Measurements from ENCODE around the gene C12orf75.
"Not testable (repeated sequence)": the region's sequence is repeated elsewhere in the genome, so short reads cannot be mapped to it uniquely, and the experiment has no call there.

C12orf75 gene

GRCh38 chr12:105301696-105302095, 28.8 kb upstream of the C12orf75 start:
- H3K36me3 ChIP-seq (ENCODE audit: control insufficient read depth in 2 of 2, insufficient read depth in 1 of 2, low read length in 2 of 2) = no peaks in the 10 kb centered on the region
- ChIA-PET POLR2A (no interaction called here), CTCF (interaction anchor here (0.6 to 1.2 kb wide), 2 partner anchors 14 to 439 kb away, joined by 3 to 4 read pairs; no protein-coding TSS in a partner anchor)
- no peak overlapping the region for H3K4me3 ChIP-seq (ENCODE audit: low read depth, low read length)
- TF ChIP-seq, protein P1, sequence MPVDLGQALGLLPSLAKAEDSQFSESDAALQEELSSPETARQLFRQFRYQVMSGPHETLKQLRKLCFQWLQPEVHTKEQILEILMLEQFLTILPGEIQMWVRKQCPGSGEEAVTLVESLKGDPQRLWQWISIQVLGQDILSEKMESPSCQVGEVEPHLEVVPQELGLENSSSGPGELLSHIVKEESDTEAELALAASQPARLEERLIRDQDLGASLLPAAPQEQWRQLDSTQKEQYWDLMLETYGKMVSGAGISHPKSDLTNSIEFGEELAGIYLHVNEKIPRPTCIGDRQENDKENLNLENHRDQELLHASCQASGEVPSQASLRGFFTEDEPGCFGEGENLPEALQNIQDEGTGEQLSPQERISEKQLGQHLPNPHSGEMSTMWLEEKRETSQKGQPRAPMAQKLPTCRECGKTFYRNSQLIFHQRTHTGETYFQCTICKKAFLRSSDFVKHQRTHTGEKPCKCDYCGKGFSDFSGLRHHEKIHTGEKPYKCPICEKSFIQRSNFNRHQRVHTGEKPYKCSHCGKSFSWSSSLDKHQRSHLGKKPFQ (tag by site-specific recombination; IDR thresholded peaks at IDR 0.05) = no peak
- TF ChIP-seq ZBTB8A (tag by site-specific recombination; IDR thresholded peaks at IDR 0.05) (0 out of 2 replicates have a peak, but pooled peaks have one; percentile 28), ZNF623 (tag by site-specific recombination; IDR thresholded peaks at IDR 0.05) (no peak), ZNF629 (tag by site-specific recombination; IDR thresholded peaks at IDR 0.05) (peak; percentile 43; the same call in 1 of the 2 replicates), ZNF580 (tag by site-specific recombination; IDR thresholded peaks at IDR 0.05) (no peak), ZNF843 (tag by site-specific recombination; IDR thresholded peaks at IDR 0.05) (peak; percentile 44; the same call in 1 of the 2 replicates)
- no peaks in the 10 kb centered on the region for H3K4me1 ChIP-seq (ENCODE audit: control insufficient read depth, insufficient read depth, low read length)
- H3K9me3 ChIP-seq (ENCODE audit: control insufficient read depth, insufficient read depth, low read depth, low read length) = no peaks in the 10 kb centered on the region
- H3K27ac ChIP-seq (ENCODE audit: extremely low read depth, low read depth, low read length) = no peak overlapping the region

DNA sequence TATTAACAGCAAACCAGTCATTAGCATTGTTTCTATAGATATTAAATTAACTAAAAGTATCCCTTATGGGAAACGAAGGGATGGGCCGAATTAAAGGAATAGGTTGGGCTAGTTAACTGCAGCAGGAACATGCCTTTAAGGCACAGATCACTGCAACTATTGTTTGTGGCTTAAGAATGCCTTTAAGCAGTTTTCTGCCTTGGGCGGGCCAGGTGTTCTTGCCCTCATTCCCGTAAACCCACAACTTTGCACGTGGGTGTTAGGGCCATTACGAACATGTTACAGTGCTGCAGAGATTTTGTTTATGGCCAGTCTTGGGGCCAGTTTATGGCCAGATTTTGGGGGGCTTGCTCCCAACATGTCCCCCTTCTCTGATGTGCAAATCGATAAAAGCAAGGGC, 27.5 kb upstream of the C12orf75 start:
- H3K4me1 ChIP-seq (ENCODE audit: control insufficient read depth, insufficient read depth, low read length); H3K9me3 ChIP-seq (ENCODE audit: control insufficient read depth, insufficient read depth, low read depth, low read length); CTCF ChIA-PET; H3K4me3 ChIP-seq (ENCODE audit: low read depth, low read length); H3K36me3 ChIP-seq (ENCODE audit: control insufficient read depth in 2 of 2, insufficient read depth in 1 of 2, low read length in 2 of 2); POLR2A ChIA-PET; H3K27ac ChIP-seq (ENCODE audit: extremely low read depth, low read depth, low read length): not testable (repeated sequence)

GRCh38 chr12:105304626-105305025, 25.9 kb upstream of the C12orf75 start:
- H3K4me1 ChIP-seq (ENCODE audit: control insufficient read depth, insufficient read depth, low read length); H3K27ac ChIP-seq (ENCODE audit: extremely low read depth, low read depth, low read length); POLR2A ChIA-PET; H3K9me3 ChIP-seq (ENCODE audit: control insufficient read depth, insufficient read depth, low read depth, low read length); CTCF ChIA-PET; H3K36me3 ChIP-seq (ENCODE audit: control insufficient read depth in 2 of 2, insufficient read depth in 1 of 2, low read length in 2 of 2); H3K4me3 ChIP-seq (ENCODE audit: low read depth, low read length): not testable (repeated sequence)

GRCh38 chr12:105307601-105308314, 22.7 kb upstream of the C12orf75 start:
- POLR2A ChIA-PET; H3K9me3 ChIP-seq (ENCODE audit: control insufficient read depth, insufficient read depth, low read depth, low read length); H3K4me3 ChIP-seq (ENCODE audit: low read depth, low read length); H3K27ac ChIP-seq (ENCODE audit: extremely low read depth, low read depth, low read length); CTCF ChIA-PET; H3K36me3 ChIP-seq (ENCODE audit: control insufficient read depth in 2 of 2, insufficient read depth in 1 of 2, low read length in 2 of 2); H3K4me1 ChIP-seq (ENCODE audit: control insufficient read depth, insufficient read depth, low read length): not testable (repeated sequence)

- POLR2A ChIA-PET; H3K4me3 ChIP-seq (ENCODE audit: low read depth, low read length); H3K4me1 ChIP-seq (ENCODE audit: control insufficient read depth, insufficient read depth, low read length); H3K9me3 ChIP-seq (ENCODE audit: control insufficient read depth, insufficient read depth, low read depth, low read length); CTCF ChIA-PET; H3K27ac ChIP-seq (ENCODE audit: extremely low read depth, low read depth, low read length); H3K36me3 ChIP-seq (ENCODE audit: control insufficient read depth in 2 of 2, insufficient read depth in 1 of 2, low read length in 2 of 2): not testable (repeated sequence)
Observed at GRCh38 chr12:105308839-105309238, 21.7 kb upstream of the C12orf75 start.

DNA sequence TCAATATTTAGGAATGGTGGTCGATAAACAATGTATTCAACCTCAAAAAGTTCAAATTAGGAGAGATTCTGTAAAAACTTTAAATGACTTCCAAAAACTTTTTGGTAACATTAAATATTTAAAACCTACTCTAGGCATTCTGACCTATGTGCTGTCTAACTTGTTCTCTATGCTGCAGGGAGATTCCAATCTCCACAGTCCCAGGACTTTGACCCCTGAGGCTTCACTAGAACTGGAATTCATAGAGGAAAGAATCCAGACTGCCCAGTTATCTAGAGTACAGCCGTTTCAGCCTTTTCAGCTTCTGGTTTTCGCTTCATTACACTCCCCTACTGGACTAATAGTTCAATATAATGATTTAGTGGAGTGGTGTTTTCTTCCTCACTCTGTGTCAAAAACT, 21.1 kb upstream of the C12orf75 start:
- H3K9me3 ChIP-seq (ENCODE audit: control insufficient read depth, insufficient read depth, low read depth, low read length); POLR2A ChIA-PET; H3K27ac ChIP-seq (ENCODE audit: extremely low read depth, low read depth, low read length); CTCF ChIA-PET; H3K36me3 ChIP-seq (ENCODE audit: control insufficient read depth in 2 of 2, insufficient read depth in 1 of 2, low read length in 2 of 2); H3K4me3 ChIP-seq (ENCODE audit: low read depth, low read length); H3K4me1 ChIP-seq (ENCODE audit: control insufficient read depth, insufficient read depth, low read length): not testable (repeated sequence)

GRCh38 chr12:105310476-105311085, 19.9 kb upstream of the C12orf75 start:
- POLR2A ChIA-PET; CTCF ChIA-PET; H3K27ac ChIP-seq (ENCODE audit: extremely low read depth, low read depth, low read length): not testable (repeated sequence)

DNA sequence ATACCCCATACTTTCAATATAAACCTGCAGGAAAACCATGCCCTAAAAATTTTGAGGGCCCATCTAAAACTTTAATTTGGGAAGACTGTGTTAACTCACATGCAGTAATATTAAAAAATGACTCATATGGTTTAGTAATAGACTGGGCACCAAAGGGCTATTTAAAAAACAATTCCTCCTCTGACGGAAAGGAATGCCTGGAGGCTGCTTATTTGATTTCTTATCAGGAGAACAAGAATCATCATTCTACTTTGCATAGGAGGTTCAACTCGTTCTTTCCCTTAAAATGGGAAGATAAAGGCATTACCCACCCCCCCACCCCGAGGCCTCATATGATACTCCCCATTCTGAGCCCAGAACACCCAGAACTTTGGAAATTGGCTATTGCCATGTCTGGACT, 18.6 kb upstream of the C12orf75 start:
- H3K4me1 ChIP-seq (ENCODE audit: control insufficient read depth, insufficient read depth, low read length); H3K4me3 ChIP-seq (ENCODE audit: low read depth, low read length); H3K36me3 ChIP-seq (ENCODE audit: control insufficient read depth in 2 of 2, insufficient read depth in 1 of 2, low read length in 2 of 2); H3K9me3 ChIP-seq (ENCODE audit: control insufficient read depth, insufficient read depth, low read depth, low read length); H3K27ac ChIP-seq (ENCODE audit: extremely low read depth, low read depth, low read length); POLR2A ChIA-PET; CTCF ChIA-PET: not testable (repeated sequence)

More at GRCh38 chr12:105310476-105311085, 19.9 kb upstream of the C12orf75 start:
- not testable (repeated sequence) for H3K4me1 ChIP-seq (ENCODE audit: control insufficient read depth, insufficient read depth, low read length); H3K36me3 ChIP-seq (ENCODE audit: control insufficient read depth in 2 of 2, insufficient read depth in 1 of 2, low read length in 2 of 2); H3K9me3 ChIP-seq (ENCODE audit: control insufficient read depth, insufficient read depth, low read depth, low read length); H3K4me3 ChIP-seq (ENCODE audit: low read depth, low read length)
